ENCODE data around the gene TSNAXIP1.

Gene TSNAXIP1

GRCh38 chr16:67761924-67762323 is 44.8 kb upstream of the TSNAXIP1 start:
- DNase-seq: no peak
- no peak overlapping the region for H3K27ac ChIP-seq
- TF ChIP-seq, protein P1, sequence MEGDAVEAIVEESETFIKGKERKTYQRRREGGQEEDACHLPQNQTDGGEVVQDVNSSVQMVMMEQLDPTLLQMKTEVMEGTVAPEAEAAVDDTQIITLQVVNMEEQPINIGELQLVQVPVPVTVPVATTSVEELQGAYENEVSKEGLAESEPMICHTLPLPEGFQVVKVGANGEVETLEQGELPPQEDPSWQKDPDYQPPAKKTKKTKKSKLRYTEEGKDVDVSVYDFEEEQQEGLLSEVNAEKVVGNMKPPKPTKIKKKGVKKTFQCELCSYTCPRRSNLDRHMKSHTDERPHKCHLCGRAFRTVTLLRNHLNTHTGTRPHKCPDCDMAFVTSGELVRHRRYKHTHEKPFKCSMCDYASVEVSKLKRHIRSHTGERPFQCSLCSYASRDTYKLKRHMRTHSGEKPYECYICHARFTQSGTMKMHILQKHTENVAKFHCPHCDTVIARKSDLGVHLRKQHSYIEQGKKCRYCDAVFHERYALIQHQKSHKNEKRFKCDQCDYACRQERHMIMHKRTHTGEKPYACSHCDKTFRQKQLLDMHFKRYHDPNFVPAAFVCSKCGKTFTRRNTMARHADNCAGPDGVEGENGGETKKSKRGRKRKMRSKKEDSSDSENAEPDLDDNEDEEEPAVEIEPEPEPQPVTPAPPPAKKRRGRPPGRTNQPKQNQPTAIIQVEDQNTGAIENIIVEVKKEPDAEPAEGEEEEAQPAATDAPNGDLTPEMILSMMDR (IDR thresholded peaks at IDR 0.05; ENCODE audit: low read depth, low read length): no peak
- no peaks in the 10 kb centered on the region for H3K27me3 ChIP-seq (ENCODE audit: insufficient read depth, low read depth, severe bottlenecking)
- peaks cover 5% of the 10 kb centered on the region for H3K36me3 ChIP-seq
- H3K4me3 ChIP-seq (ENCODE audit: low read depth, low read length): no peak overlapping the region
- H3K9me3 ChIP-seq (ENCODE audit: severe bottlenecking): no peaks in the 10 kb centered on the region

GRCh38 chr16:67762385-67762784 is 44.3 kb upstream of the TSNAXIP1 start:
- TF ChIP-seq, protein P1 (IDR thresholded peaks at IDR 0.05; ENCODE audit: low read depth, low read length): no peak
- DNase-seq: no peak
- Histone ChIP-seq H3K9me3 (ENCODE audit: severe bottlenecking) (no peaks in the 10 kb centered on the region), H3K36me3 (peaks cover 5% of the 10 kb centered on the region), H3K27me3 (ENCODE audit: insufficient read depth, low read depth, severe bottlenecking) (no peaks in the 10 kb centered on the region), H3K27ac (no peak overlapping the region), H3K4me3 (ENCODE audit: low read depth, low read length) (no peak overlapping the region)

- no peaks in the 10 kb centered on the region for H3K27me3 ChIP-seq (ENCODE audit: insufficient read depth, low read depth, severe bottlenecking)
- TF ChIP-seq, protein P1 (IDR thresholded peaks at IDR 0.05; ENCODE audit: low read depth, low read length): no peak
- no peak overlapping the region for H3K4me3 ChIP-seq (ENCODE audit: low read depth, low read length)
- DNase-seq: peak; percentile 24
- 0 out of 2 replicates have a peak overlapping the region, but pooled peaks have one; percentile 12 for H3K27ac ChIP-seq
- H3K9me3 ChIP-seq (ENCODE audit: severe bottlenecking): no peaks in the 10 kb centered on the region
- peaks cover 5% of the 10 kb centered on the region for H3K36me3 ChIP-seq
Observed at GRCh38 chr16:67763066-67763465, 43.6 kb upstream of the TSNAXIP1 start.

DNA sequence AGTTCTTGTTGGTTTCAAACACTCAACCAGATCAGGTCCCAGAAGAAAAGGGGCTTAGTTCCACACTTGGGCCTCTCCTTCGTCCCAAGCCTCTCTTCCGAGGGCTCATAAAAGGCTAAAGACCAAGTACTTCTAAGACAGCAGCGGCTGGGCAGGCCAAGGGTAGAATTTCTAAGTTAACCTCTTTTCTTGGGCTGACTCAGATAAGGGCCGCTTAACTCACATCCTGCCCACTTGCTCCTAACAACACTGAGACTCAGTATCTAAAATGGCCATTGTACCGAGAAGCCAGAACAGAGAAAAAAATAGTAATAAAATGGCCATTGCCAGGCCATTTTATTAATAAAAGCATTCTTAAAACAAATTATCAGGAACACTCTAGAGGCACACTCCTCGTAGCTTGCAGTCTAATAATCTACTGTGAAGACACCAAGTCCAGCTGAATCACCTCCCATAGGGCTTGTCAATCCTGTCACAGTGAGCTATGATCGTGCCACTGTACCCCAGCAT is 42.5 kb upstream of the TSNAXIP1 start:
- TF ChIP-seq, protein P1 (IDR thresholded peaks at IDR 0.05; ENCODE audit: low read depth, low read length): no peak
- H3K4me3 ChIP-seq (ENCODE audit: low read depth, low read length): no peak overlapping the region
- DNase-seq: no peak
- no peaks in the 10 kb centered on the region for H3K27me3 ChIP-seq (ENCODE audit: insufficient read depth, low read depth, severe bottlenecking)
- H3K9me3 ChIP-seq (ENCODE audit: severe bottlenecking): no peaks in the 10 kb centered on the region
- peaks cover 12% of the 10 kb centered on the region for H3K36me3 ChIP-seq
- H3K27ac ChIP-seq: no peak overlapping the region

DNA sequence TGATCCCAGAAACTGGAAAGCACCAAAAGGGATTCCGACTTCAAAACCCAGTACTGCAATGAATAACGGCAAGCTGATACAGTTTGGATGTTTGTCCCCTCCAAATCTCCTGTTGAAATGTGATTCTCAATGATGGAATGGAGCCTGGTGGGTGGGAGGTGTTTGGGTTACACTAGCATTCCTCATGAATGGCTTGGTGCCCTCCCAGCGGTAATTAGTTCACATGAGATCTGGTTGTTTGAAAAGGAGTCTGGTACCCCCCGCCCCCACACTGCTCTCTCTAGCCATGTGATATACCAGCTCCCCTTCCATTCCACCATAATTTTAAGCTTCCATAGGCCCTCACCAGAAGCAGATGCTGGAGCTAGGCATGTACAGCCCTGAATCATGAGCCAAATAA is 40.4 kb upstream of the TSNAXIP1 start:
- Histone ChIP-seq H3K27me3 (ENCODE audit: insufficient read depth, low read depth, severe bottlenecking) (no peaks in the 10 kb centered on the region), H3K36me3 (peaks cover 22% of the 10 kb centered on the region), H3K4me3 (ENCODE audit: low read depth, low read length) (no peak overlapping the region), H3K9me3 (ENCODE audit: severe bottlenecking) (no peaks in the 10 kb centered on the region), H3K27ac (no peak overlapping the region)
- TF ChIP-seq, protein P1 (IDR thresholded peaks at IDR 0.05; ENCODE audit: low read depth, low read length): no peak
- no peak for DNase-seq

- no peak for DNase-seq
- Histone ChIP-seq H3K4me3 (ENCODE audit: low read depth, low read length) (no peak overlapping the region), H3K9me3 (ENCODE audit: severe bottlenecking) (no peaks in the 10 kb centered on the region), H3K36me3 (peaks cover 21% of the 10 kb centered on the region), H3K27ac (no peak overlapping the region), H3K27me3 (ENCODE audit: insufficient read depth, low read depth, severe bottlenecking) (no peaks in the 10 kb centered on the region)
- TF ChIP-seq, protein P1 (IDR thresholded peaks at IDR 0.05; ENCODE audit: low read depth, low read length): no peak
Observed at GRCh38 chr16:67767953-67768352, 38.7 kb upstream of the TSNAXIP1 start.

Data from WERI-Rb-1 (cell line).